22Rv1 (cell line): Measurements from ENCODE around the gene U2SURP.

ENCODE experiments used
- H3K27ac ChIP-seq: fragments of 450-650 bp; 2 replicates; pipeline ENCODE4 v1.5.1; 2017
- ZFX ChIP-seq: fragments of 450-650 bp; IDR thresholded peaks from 2 replicates; pipeline ENCODE4 v1.6.1; 2017; ENCODE audit warnings: antibody characterized with exemption, borderline replicate concordance
- TF ChIP-seq, protein P1 (sequence below): fragments of 450-650 bp; IDR thresholded peaks from 2 replicates; pipeline ENCODE4 v1.5.1; 2017; ENCODE audit warnings: mild to moderate bottlenecking

The U2SURP gene

DNA sequence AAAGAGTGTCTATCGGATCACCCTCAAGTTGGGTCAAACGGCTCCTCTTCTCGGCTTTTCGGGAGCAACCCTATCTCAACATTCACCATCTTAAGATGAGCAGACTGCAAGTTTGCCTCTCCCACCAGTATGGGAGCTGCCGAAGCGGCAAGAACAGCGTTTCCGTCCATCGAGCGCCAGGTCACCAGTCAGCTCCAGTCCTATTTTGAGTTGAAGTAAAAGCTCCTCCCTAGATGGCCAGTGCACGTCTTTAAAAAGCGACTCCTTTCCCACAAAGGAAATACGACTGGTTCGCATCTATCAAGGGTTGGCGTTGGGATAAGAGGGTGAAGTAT lies 369 bp upstream of the U2SURP start:
- peak overlapping the region; percentile 93 for H3K27ac ChIP-seq
- no peak for TF ChIP-seq ZFX
- TF ChIP-seq, protein P1, sequence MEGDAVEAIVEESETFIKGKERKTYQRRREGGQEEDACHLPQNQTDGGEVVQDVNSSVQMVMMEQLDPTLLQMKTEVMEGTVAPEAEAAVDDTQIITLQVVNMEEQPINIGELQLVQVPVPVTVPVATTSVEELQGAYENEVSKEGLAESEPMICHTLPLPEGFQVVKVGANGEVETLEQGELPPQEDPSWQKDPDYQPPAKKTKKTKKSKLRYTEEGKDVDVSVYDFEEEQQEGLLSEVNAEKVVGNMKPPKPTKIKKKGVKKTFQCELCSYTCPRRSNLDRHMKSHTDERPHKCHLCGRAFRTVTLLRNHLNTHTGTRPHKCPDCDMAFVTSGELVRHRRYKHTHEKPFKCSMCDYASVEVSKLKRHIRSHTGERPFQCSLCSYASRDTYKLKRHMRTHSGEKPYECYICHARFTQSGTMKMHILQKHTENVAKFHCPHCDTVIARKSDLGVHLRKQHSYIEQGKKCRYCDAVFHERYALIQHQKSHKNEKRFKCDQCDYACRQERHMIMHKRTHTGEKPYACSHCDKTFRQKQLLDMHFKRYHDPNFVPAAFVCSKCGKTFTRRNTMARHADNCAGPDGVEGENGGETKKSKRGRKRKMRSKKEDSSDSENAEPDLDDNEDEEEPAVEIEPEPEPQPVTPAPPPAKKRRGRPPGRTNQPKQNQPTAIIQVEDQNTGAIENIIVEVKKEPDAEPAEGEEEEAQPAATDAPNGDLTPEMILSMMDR, result no peak

DNA sequence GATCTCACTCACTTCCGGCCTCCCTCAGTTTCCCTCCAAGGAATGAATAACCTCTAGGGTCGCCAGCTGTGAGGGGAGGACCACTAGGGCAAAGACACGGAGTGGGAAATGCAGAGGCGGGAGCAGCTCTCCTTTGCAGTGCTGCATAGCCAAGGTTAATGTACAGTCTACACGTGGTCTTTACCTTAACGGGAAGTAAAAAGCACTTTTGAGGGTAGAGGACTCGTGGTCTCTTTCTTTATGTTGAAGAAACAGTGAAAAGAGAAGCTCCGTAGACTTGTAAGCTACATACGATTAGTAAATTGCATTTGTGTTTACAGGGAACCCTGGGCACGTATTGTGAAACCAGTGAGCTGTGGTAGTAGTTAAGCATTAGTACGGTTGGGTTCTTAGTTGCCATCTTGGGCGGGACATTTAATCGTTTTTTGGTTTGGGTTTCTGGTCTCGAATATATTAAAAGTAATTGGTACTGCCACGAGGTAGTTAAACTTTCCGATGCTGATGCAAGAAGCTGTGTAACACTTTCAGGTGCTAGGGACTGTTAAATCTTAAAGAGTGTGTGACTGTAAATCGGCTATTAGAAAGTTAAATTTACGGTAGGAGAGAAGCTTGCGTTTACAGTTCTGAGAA lies 828 bp downstream of the U2SURP start:
- TF ChIP-seq ZFX, result no peak
- H3K27ac ChIP-seq, result peak overlapping the region; percentile 93

DNA sequence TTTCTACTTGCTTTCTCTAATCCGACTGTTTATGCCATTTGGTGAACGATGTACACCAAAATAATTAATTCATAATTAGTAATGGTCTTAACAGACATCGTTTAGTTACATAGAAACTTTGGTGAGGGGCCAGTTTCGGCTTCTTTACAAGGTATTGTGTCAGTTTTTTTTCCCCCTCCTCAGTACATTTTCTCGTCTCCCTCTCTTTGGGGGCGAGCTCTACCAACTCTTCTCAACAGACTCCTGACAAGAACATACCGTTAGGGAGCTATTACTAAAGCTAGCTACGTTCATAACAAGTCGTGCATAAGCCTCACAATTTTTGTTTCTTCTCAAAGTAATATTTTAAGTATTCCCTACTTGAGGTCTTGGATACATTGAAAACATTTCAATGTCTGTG lies 1.4 kb downstream of the U2SURP start:
- TF ChIP-seq ZFX, result no peak
- H3K27ac ChIP-seq, result peak overlapping the region; percentile 93

DNA sequence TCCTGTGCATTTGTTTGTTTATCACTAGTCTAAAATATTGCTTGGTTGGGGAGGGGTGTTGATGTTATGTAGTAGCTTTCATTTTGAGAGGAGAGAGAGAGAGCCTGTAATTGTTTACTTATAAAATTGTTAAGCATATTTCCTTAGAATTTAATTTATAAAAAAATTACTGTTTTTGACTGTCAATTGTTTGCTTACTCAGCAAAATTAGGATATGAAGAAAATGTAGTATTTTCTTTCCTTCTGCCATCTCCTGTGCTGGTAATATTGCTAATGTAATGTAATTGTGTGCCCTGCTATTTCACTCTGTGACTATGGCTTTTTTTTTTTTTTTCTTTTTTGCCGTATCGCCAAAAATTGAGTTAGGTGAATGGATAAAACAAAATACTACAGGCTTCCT lies 3.5 kb downstream of the U2SURP start:
- TF ChIP-seq ZFX, result no peak
- TF ChIP-seq, protein P1, result no peak
- H3K27ac ChIP-seq, result no peak overlapping the region

DNA sequence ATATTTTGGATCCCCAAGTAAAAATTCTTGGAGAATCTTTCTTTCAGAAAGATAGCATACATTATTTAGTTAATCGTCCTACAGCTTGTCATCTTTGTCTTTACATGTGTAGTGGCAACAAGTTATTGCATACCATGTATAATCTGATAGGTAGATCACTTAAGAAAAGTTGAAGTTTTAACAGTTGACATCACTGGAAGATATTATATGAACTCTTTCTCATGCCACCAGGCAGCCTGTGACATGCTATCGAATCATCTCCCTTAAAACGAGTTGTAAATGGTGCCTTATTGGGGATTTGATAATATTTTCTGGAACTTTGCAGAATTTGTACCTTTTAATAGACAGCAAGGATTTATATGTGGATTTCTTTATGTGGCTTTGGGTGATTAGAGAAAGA lies 8.7 kb downstream of the U2SURP start:
- H3K27ac ChIP-seq, result no peak overlapping the region
- no peak for TF ChIP-seq ZFX
- TF ChIP-seq, protein P1, result no peak

DNA sequence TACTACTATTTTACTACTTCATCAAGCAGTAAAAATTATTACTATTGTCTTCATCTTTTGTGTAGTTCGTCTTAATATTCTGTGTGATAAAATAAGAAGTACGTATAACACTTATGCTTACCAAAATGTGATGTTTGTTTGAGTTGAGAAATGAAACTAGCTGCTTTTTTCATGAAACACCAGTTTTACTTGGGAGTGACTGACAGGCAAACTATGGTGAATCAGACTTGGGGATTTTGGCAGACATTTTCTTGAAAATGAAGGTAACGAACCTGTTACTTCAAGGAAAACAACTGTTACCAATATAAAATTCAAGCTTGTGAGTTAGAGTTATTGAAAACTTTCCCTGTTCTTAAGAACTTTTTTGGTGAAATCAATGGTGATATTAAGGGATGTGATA lies 10.3 kb downstream of the U2SURP start:
- no peak overlapping the region for H3K27ac ChIP-seq
- TF ChIP-seq, protein P1, result no peak
- TF ChIP-seq ZFX, result no peak

DNA sequence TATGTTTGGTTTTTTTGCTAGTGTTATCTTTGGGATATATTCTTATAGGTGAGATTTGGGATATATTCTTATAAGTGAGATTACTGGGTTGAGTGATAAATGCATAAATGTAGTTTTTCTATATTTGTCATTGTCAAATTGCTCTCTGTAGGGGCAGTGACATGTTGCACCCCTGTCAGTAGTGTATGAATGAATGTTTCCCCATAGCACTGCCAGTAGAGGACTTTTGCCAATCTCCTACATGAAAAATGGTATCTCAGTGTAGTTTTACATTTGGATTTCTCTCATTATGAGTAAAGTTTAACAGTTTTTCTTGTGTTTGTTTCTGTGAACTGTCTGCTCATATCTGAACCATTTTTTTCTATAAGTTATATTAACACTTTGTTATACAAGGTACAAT lies 13.6 kb downstream of the U2SURP start:
- no peak for TF ChIP-seq ZFX
- TF ChIP-seq, protein P1, result no peak
- no peak overlapping the region for H3K27ac ChIP-seq

DNA sequence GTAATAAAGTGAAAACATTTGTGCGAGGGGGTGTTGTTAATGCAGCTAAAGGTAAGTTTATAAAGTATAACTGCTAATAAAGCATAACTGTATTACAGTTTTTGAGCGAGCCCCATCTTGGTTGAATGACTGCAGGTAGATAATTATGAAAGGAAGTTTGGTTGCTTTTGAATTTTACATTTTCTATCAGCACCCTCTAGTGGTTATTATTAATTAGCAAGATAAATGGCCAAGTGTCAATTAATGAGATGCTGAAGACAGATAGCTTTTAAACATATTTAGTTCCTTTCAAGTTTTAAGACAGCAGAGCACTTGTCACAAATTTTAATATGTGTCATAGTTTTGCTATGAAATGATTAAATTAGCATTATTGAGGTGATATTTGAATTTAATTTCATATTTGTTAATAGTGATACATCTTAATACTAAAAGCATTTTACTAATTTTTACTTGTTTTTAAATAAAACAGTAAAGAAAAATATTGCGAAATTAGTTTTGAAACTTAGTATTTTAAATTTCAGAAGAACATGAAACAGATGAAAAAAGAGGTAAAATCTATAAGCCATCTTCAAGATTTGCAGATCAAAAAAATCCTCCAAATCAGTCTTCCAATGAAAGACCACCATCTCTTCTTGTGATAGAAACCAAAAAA lies 15.1 kb downstream of the U2SURP start:
- TF ChIP-seq, protein P1, result peak; percentile 79
- TF ChIP-seq ZFX, result no peak
- no peak overlapping the region for H3K27ac ChIP-seq
